ENCODE measurements around the gene PRR36.

DNA sequence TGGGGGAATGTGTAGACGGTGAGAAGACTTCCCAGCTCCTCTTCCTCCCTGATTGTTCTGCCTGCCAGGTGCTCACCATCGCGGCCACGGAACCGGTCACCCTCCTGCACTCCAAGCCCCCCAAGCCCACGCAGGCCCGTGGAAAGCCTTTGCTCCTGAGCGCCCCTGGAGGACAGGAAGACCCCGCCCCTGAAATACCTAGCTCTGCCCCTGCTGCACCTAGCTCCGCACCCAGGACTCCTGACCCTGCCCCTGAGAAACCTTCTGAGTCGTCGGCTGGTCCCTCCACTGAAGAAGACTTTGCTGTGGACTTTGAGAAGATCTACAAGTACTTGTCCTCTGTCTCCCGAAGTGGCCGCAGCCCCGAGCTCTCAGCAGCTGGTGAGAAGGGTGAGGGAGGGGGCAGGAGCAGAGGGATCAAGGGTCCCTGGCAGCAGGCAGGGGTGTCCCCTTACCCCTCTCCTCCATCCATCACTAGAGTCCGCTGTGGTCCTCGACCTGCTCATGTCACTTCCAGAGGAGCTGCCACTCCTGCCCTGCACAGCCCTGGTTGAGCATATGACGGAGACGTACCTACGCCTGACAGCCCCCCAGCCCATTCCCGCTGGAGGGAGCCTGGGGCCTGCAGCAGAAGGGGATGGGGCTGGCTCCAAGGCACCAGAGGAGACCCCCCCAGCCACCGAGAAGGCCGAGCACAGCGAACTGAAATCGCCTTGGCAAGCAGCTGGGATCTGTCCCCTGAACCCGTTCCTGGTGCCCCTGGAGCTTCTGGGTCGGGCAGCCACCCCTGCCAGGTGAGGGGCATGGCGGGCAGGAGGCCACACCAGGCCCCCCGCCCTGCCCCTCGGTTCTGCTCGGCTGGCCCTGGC is 48.0 kb upstream of the PRR36 start:
- TF ChIP-seq, protein P1, sequence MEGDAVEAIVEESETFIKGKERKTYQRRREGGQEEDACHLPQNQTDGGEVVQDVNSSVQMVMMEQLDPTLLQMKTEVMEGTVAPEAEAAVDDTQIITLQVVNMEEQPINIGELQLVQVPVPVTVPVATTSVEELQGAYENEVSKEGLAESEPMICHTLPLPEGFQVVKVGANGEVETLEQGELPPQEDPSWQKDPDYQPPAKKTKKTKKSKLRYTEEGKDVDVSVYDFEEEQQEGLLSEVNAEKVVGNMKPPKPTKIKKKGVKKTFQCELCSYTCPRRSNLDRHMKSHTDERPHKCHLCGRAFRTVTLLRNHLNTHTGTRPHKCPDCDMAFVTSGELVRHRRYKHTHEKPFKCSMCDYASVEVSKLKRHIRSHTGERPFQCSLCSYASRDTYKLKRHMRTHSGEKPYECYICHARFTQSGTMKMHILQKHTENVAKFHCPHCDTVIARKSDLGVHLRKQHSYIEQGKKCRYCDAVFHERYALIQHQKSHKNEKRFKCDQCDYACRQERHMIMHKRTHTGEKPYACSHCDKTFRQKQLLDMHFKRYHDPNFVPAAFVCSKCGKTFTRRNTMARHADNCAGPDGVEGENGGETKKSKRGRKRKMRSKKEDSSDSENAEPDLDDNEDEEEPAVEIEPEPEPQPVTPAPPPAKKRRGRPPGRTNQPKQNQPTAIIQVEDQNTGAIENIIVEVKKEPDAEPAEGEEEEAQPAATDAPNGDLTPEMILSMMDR (IDR thresholded peaks at IDR 0.05) = no peak
- TF ChIP-seq POLR2A (IDR thresholded peaks at IDR 0.05) (no peak), POLR2AphosphoS5 (IDR thresholded peaks at IDR 0.05; ENCODE audit: insufficient read depth in 1 of 2, low read depth in 1 of 2) (no peak)

All from vagina (tissue), 2 donors.